NB4 (cell line): ENCODE measurements around the gene FBXO46.

Source experiments
- DNase-seq: peaks from one replicate; pipeline ENCODE4 v3.0.0; 2010; ENCODE audit warnings: low read depth
- H3K4me3 ChIP-seq: one replicate; pipeline ENCODE4 v1.5.1; 2011; ENCODE audit warnings: mild to moderate bottlenecking, low read depth, low read length, moderate library complexity
- CTCF ChIP-seq: IDR thresholded peaks from one replicate; pipeline ENCODE4 v1.5.1; 2012; ENCODE audit warnings: low read depth, low read length
- MAX ChIP-seq: IDR thresholded peaks from 2 replicates; pipeline ENCODE4 v1.6.1; 2011; ENCODE audit warnings: low read depth, low read length
- MYC ChIP-seq: IDR thresholded peaks from 2 replicates; pipeline ENCODE4 v1.6.1; 2011; ENCODE audit warnings: low read depth, low read length
- POLR2A ChIP-seq: IDR thresholded peaks from 2 replicates; pipeline ENCODE4 v1.6.1; 2011; ENCODE audit warnings: mild to moderate bottlenecking; ENCODE audit not compliant: insufficient read length; ENCODE audit errors: extremely low read depth

The FBXO46 gene

GRCh38 chr19:45763691-45764294 is 33.1 kb upstream of the FBXO46 start:
- DNase-seq: no peak
- TF ChIP-seq MAX: no peak
- no peak for TF ChIP-seq MYC
- TF ChIP-seq POLR2A: no peak
- no peak for TF ChIP-seq CTCF
- H3K4me3 ChIP-seq: no peak overlapping the region

- no peak for TF ChIP-seq POLR2A
- no peak for TF ChIP-seq MYC
- TF ChIP-seq MAX: no peak
- no peak for TF ChIP-seq CTCF
- H3K4me3 ChIP-seq: no peak overlapping the region
- no peak for DNase-seq
Measured at GRCh38 chr19:45762870-45763631, 32.4 kb upstream of the FBXO46 start.

GRCh38 chr19:45761714-45762113 is 31.0 kb upstream of the FBXO46 start:
- TF ChIP-seq MAX (no peak), CTCF (no peak), POLR2A (no peak), MYC (no peak)
- no peak for DNase-seq
- no peak overlapping the region for H3K4me3 ChIP-seq

- H3K4me3 ChIP-seq: no peak overlapping the region
- DNase-seq: no peak
- TF ChIP-seq CTCF (no peak), MAX (no peak), POLR2A (no peak)
Measured at GRCh38 chr19:45758921-45759320, 28.2 kb upstream of the FBXO46 start.

- H3K4me3 ChIP-seq: no peak overlapping the region
- TF ChIP-seq POLR2A (no peak), MAX (no peak), CTCF (no peak)
- no peak for DNase-seq
Measured at GRCh38 chr19:45757695-45758094, 27.0 kb upstream of the FBXO46 start.
